NCI-H146 treated with DMSO at 0.1 percent for 48 hours (cell line): ENCODE data around the gene LORICRIN.

Source experiments
- DNase-seq: peaks from one replicate; lab custom pipeline; 2025; ENCODE audit not compliant: unreplicated experiment; lab: John Stamatoyannopoulos, UW

The LORICRIN gene

DNA sequence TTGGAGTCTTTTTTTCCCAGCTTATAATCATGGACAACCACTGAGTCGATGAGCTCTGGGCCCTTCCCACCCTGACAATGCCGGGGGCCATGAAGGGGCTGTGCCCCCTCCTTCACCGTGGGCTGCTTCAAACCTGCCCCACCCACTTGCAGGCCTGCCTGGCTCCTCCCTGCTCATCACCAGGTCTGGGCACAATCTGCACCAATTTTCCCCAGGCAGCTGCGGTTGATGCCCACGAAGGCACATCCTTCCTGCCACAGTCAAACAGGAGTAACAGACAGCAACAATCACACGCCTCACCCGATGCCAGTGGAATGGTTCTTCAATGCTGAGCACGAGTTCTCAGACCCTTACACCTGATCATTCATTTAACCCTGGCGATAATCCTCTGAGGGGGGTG, 34.4 kb downstream of the LORICRIN start:
- DNase-seq, result no peak

DNA sequence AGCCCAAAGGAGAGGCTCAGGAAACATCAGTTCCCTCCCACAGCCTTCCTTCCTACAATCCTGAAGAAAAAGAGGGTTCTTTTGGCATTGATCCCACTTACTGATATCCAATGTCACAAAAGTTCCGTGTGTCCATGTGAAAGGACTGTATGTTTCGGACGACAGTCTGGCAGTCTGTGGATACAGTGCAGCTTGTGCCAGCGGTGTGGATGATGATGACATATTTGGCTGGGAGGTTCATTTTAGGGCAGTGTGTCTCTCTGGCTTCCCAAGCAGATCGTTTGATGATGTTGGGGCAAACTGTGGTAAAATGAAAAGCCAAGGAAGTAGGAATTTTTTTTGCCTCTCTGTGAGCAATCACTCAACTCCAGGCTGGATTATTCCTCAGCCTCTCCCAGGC, 42.8 kb downstream of the LORICRIN start:
- no peak for DNase-seq

DNA sequence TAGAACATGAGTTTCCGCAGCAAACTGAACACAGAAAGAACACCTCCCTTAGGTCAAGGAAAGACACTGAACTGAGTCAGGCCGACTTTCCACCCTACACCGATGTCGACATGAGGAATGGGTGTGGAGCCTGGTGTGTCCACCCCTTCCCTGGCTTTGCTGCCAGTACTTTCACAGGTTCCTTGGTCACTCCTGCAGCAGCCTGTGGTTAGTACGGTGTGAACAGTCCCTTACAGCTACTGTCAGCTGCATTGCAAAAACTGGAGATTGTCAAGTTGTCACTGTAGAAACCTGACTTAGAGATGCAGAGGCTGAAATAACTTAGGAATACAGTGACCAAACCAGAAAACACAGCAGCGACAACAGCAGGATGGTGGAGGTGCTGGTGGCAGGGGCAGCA, 46.2 kb downstream of the LORICRIN start:
- DNase-seq, result no peak

DNA sequence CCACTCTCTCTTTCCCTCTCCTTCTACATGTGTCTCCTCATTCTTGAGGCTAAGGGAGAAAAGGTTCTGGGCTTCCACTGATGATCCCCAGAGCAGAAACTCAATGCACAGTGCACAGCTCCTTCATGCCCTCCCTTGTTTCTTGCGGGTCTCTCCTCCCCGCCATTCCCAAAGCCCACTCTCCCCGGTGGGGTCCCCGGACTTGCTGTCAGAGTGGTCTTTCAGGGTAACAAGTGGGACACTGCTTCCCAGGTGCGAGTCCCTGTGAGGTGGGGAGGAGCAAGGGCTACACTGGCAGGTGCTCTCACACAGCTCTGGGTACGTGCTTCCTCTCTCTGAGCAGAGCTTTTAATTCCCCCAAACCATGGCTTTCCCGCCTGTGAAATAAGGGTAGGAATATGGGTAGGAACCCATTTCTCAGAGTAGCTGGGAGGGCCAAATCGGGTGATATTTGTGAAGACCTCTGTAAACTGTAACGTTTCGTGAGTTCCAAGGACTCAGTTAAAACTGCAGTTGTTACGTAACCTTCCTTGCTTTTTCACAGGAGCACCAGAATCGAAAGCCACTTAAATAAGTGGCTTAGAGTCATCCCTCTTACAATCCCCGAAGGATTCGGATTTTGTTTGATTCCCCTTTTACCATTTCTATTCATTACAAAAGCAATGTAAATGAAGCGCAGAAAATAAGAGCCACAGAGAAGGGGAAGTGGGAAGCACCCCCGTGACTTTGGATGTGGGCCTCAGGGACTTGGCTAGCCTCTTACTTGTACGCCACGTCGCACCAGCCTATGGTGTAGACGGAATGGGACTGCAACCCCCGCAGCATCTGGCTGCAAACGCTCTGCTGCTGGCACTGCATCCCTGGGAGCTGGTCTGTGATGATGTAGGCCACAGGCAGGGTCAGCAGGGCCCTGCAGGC, 47.1 kb downstream of the LORICRIN start:
- DNase-seq, result no peak

DNA sequence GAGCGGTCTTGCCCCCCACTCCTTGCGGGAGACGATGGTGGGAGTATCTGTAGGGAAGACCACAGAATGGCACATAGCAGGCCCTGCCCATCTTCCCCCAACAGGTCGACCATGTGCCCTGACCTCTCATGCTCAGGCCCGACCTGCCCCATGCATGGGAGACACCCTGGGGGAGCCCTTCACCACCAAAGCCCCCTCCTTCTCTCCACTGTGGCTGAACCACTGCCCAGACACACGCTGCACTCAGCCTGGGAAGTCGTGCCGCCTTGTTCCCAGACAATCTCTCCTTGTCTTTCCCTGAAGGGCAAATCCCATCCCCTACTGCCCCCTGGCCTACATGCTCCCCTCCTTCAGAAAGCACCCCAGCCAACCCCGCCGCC, 47.7 kb downstream of the LORICRIN start:
- no peak for DNase-seq

DNA sequence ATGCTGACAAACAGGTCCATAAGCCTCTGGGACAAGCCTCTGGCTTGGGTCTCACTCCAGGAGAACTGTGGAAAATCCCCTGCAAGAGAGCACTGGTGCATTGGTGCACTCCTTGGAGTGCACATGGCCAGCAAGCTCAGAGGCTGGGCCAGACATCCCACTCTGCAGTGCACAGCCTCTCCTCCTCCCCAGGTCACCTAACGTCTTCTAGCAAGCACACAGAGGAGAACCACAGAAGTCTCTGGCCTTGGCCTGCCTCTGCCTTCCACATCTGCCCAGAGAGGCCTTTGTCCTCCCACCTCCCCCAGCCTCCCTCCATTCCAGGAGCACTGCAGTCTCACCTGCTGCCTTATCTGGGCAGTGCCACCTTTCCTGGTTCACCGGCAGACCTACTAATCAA, 49.1 kb downstream of the LORICRIN start:
- no peak for DNase-seq

DNA sequence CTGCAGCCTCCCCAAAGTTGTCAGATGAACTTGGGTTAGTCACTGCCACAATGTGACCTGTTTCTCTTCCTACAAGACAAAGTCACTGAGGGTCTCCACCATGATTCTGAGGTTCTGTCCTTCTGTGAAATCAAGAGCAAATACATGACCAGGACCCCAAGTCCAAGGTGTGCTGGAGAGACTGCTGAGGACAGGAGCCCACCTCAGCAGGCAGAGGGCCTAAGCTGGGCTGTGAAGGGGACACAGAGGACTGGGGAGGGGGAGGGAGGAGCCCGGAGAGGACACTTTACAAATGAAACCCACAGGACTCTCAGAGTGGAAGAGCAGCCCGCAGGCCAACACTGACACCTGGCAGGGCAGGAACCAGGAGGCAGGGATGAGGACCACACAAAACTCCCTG, 50.0 kb downstream of the LORICRIN start:
- DNase-seq, result no peak

DNA sequence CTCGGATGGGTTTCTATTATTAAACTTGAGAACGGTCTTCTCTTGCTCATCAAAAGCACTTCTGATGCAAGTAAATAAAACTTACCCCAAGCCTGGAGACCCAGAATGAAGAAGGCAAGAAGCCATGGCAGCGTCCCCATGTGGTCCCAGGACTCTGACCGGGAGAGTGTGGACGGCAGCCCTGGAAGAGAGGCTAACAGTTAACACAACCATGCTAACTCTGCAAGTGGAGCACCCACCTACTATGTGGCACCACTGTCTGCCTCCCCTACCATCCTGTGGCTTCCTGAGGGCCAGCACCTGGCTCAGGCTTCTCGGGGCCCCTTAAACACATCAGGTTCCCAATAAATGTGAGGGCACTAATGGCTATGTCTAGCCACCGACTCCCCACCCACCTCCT, 51.0 kb downstream of the LORICRIN start:
- no peak for DNase-seq
